ENCODE data around the gene CLEC2A.
A peak's percentile ranks its signal among the peaks of the same experiment; 100 is the strongest.

Gene CLEC2A

DNA sequence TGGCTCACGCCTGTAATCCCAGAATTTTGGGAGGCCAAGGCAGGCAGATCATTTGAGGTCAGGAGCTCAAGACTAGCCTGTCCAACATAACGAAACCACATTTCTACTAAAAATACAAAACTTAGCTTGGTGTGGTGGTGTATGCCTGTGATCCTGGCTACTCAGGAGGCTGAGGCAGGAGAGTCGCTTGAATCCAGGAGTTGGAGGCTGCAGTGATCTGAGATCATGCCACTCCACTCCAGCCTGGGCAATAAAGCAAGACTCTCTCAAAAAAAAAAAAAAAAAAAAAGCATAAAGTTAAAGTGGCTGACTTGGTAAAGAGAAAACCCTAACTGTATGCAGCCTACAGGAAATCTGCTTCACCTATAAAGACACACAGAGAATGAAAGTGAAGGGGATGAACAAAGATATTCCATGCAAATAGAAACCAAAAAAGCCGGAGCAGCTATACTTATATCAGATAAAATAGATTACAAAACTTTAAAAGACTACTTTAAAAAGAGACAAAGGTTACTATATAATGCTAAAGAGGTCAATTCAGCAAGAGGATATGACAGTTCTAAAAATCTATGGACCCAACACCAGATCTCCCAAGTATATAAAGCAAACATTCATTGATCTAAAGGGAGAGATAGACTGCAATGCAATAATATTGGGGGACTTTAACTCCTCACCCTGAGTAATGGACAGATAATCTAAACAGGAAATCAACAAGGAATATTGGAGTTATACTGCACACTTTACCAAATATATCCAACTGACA lies 67.1 kb downstream of the CLEC2A start:
- ATAC-seq (ENCODE audit: low read depth) = no peak
- DNase-seq (ENCODE audit: low spot score in 2 of 2) = no peak
- peaks cover 7% of the 10 kb centered on the region for H3K27me3 Mint-ChIP-seq
- peaks cover 13% of the 10 kb centered on the region for H3K9me3 Mint-ChIP-seq
- peaks cover 8% of the 10 kb centered on the region for H3K4me1 Mint-ChIP-seq
- H3K4me3 Mint-ChIP-seq = peak overlapping the region; percentile 45
- no peak overlapping the region for H3K27ac Mint-ChIP-seq
- peaks cover 17% of the 10 kb centered on the region for H3K36me3 Mint-ChIP-seq

Data from memory B cell (primary cell).